Activated CD8-positive, alpha-beta T cell treated with anti-CD3 and anti-CD28 coated beads for 36 hours (primary cell): ENCODE results near the gene PEA15. TPM values are rescaled to one million over a fixed set of nuclear protein-coding genes. Genes with fewer than 3 reads are reported as not detected.

Experiments used
- ATAC-seq: fragments of 200-7000 bp; cut with Tn5 transposase; one replicate; pipeline ENCODE4 v1.10.0; 2021; ENCODE audit warnings: mild to moderate bottlenecking, moderate library complexity
- CTCF ChIA-PET: fragments of 350-600 bp; sonication (Branson Sonifier 250); formaldehyde crosslinking; loops from one replicate; lab custom pipeline; 2021; ENCODE audit warnings: antibody characterized with exemption; lab: Charles Lee
- POLR2A ChIA-PET: fragments of 350-600 bp; sonication (Branson Sonifier 250); formaldehyde crosslinking; loops from one replicate; lab custom pipeline; 2021; ENCODE audit warnings: antibody characterized with exemption; lab: Charles Lee
- DNase-seq: peaks from one replicate; pipeline ENCODE4 v3.0.0-alpha.2; 2020
- H3K27ac Mint-ChIP-seq: one replicate; pipeline ENCODE4 v1.8.0; 2021; ENCODE audit warnings: mild to moderate bottlenecking, mixed read lengths
- H3K27me3 Mint-ChIP-seq: one replicate; pipeline ENCODE4 v1.8.0; 2021; ENCODE audit warnings: mixed read lengths
- H3K36me3 Mint-ChIP-seq: one replicate; pipeline ENCODE4 v1.8.0; 2021; ENCODE audit warnings: low read depth, mixed read lengths
- H3K4me1 Mint-ChIP-seq: one replicate; pipeline ENCODE4 v1.8.0; 2021; ENCODE audit warnings: low read depth, mixed read lengths
- H3K4me3 Mint-ChIP-seq: one replicate; pipeline ENCODE4 v1.8.0; 2021; ENCODE audit warnings: mild to moderate bottlenecking, moderate library complexity, mixed read lengths
- H3K9me3 Mint-ChIP-seq: one replicate; pipeline ENCODE4 v1.8.0; 2021; ENCODE audit warnings: mixed read lengths
- intact Hi-C: fragments of 100-400 bp; cut with micrococcal nuclease; formaldehyde crosslinking; loops from one replicate; pipeline ENCODE4 v1.10.0; 2022
- total RNA-seq, 2 experiments: library from RNA; stranded (reverse); gene quantifications; one replicate each; pipeline ENCODE4 v1.2.3, GENCODE V29; 2021
- TF ChIP-seq, protein P1 (sequence below): fragments of 200-600 bp; IDR thresholded peaks from one replicate; pipeline ENCODE4 v1.8.0; 2022; ENCODE audit warnings: antibody characterized with exemption, mild to moderate bottlenecking

Gene PEA15
- total RNA-seq, 2 experiments from 2014 or later: 31.8 to 34.1 TPM

DNA sequence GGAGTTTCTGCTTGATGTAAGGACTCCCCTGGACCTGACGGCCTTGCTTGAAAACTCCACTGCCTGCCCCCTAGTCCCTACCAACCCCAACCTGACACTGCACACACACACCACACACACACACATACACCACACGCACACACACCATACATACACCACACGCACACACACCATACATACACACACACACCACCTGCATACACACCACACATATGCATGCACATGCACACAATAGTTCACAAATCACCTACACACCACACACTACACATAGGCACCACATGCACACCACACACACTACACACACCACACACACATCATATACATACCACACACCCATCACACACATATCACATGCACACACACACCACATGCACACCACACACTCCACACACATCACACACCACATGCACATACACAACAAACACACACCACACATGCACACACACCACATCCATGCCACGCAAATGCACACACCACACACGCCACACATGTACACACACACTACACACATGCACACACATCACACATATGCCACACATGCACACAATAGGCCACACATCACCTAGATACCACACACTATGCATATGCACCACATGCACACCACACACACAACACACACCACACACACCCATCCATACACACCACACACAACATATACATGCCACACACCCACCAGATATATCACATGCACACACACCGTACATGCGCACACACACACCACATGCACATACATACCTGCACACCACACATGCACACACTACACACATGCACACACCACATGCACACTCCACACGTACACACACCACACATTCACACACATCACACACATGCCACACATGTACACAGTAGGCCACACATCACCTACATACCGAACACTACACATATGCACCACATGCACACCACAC is 11.1 kb upstream of the PEA15 start:
- H3K27me3 Mint-ChIP-seq: peaks cover 2% of the 10 kb centered on the region
- H3K4me3 Mint-ChIP-seq: no peak overlapping the region
- no peaks in the 10 kb centered on the region for H3K4me1 Mint-ChIP-seq
- no peak overlapping the region for H3K27ac Mint-ChIP-seq
- ChIA-PET POLR2A (interaction anchor here (1.1 to 1.2 kb wide), 2 partner anchors 11 to 101 kb away, joined by 3 to 6 read pairs; partner anchors contain the start of gene PEA15), CTCF (interaction anchor here (0.5 to 5.3 kb wide), 57 partner anchors 9 to 269 kb away, joined by 3 to 102 read pairs (median 4); partner anchors contain the start of genes PEA15 and PEX19)
- no peak for ATAC-seq
- DNase-seq: no peak
- H3K9me3 Mint-ChIP-seq: no peaks in the 10 kb centered on the region
- H3K36me3 Mint-ChIP-seq: no peaks in the 10 kb centered on the region
- intact Hi-C loops: loop anchor here (1.0 to 10.0 kb wide), 3 partner anchors 59 to 181 kb away; no protein-coding TSS in a partner anchor
- TF ChIP-seq, protein P1, sequence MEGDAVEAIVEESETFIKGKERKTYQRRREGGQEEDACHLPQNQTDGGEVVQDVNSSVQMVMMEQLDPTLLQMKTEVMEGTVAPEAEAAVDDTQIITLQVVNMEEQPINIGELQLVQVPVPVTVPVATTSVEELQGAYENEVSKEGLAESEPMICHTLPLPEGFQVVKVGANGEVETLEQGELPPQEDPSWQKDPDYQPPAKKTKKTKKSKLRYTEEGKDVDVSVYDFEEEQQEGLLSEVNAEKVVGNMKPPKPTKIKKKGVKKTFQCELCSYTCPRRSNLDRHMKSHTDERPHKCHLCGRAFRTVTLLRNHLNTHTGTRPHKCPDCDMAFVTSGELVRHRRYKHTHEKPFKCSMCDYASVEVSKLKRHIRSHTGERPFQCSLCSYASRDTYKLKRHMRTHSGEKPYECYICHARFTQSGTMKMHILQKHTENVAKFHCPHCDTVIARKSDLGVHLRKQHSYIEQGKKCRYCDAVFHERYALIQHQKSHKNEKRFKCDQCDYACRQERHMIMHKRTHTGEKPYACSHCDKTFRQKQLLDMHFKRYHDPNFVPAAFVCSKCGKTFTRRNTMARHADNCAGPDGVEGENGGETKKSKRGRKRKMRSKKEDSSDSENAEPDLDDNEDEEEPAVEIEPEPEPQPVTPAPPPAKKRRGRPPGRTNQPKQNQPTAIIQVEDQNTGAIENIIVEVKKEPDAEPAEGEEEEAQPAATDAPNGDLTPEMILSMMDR: no peak

DNA sequence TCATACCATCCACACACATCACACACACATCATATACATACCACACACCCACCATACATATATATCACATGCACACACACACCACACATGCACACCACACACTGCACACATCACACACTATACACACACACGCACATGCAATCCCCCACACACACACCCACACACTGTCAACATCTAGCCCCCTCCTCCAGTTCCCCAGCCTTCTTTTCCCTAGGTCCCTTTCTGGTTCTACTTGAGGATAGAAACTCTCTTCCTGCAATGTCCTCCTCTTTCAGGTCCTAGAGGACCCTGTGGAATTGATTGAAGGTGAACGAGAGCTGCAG is 10.5 kb upstream of the PEA15 start:
- H3K27me3 Mint-ChIP-seq: peaks cover 2% of the 10 kb centered on the region
- TF ChIP-seq, protein P1: no peak
- H3K36me3 Mint-ChIP-seq: no peaks in the 10 kb centered on the region
- intact Hi-C loops: loop anchor here (10.0 kb wide), 1 partner anchor 180 kb away; no protein-coding TSS in a partner anchor
- H3K27ac Mint-ChIP-seq: no peak overlapping the region
- DNase-seq: no peak
- ATAC-seq: no peak
- ChIA-PET CTCF (interaction anchor here (1.0 to 1.8 kb wide), 4 partner anchors 13 to 97 kb away, joined by 3 to 16 read pairs (median 4); no protein-coding TSS in a partner anchor), POLR2A (no interaction called here)
- no peak overlapping the region for H3K4me3 Mint-ChIP-seq
- no peaks in the 10 kb centered on the region for H3K9me3 Mint-ChIP-seq
- no peaks in the 10 kb centered on the region for H3K4me1 Mint-ChIP-seq

DNA sequence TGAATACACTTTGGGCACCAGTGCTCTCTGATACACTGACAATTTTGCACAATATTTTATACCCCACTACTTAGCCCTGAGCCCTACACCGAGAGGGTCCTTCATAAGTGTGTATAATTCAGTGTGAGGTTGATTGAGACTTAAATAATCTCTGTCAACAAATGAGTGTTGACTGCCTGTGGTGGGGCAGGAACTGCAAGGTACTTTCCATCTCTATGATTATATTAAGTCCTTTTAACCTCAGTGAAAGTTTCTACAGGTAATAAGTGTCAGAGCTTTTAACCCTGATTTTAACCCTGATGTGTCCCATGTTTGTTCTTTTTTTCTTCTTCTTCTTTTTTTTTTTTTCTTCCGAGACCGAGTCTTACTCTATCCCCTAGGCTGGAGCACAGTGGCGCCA is 9.0 kb upstream of the PEA15 start:
- H3K36me3 Mint-ChIP-seq: no peaks in the 10 kb centered on the region
- ATAC-seq: no peak
- TF ChIP-seq, protein P1: no peak
- CTCF ChIA-PET: interaction anchor here (1.2 to 1.9 kb wide), 3 partner anchors 8 to 110 kb away, joined by 3 to 16 read pairs (median 4); no protein-coding TSS in a partner anchor
- peaks cover 2% of the 10 kb centered on the region for H3K27me3 Mint-ChIP-seq
- H3K4me3 Mint-ChIP-seq: no peak overlapping the region
- H3K4me1 Mint-ChIP-seq: no peaks in the 10 kb centered on the region
- no peak for DNase-seq
- POLR2A ChIA-PET: interaction anchor here (1.9 kb wide), 1 partner anchor 9 kb away, joined by 6 read pairs; the partner anchor contains the start of gene PEA15
- H3K9me3 Mint-ChIP-seq: no peaks in the 10 kb centered on the region
- intact Hi-C loops: loop anchor here (10.0 kb wide), 1 partner anchor 179 kb away; no protein-coding TSS in a partner anchor
- H3K27ac Mint-ChIP-seq: no peak overlapping the region

DNA sequence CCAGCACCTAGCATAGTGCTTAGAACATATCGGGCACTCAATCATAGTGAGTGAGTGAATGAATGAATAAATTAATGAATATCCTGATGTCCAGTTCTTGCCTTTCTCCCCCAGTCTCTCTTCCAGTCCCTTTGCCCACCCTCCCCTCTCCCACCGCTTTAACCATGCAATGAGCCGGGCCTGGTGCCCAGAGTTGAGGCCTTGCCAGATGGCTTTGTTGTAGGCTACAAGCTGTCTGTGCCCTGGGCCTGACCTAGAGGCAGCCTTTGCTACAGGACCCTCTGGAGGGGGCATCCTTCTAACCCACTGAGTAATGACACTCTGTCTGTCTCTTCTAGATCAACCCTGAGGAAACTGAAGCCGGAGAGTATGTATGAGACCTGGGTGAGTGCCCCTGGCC is 8.0 kb upstream of the PEA15 start:
- Mint-ChIP-seq H3K4me3 (no peak overlapping the region), H3K9me3 (no peaks in the 10 kb centered on the region), H3K27ac (no peak overlapping the region), H3K27me3 (peaks cover 2% of the 10 kb centered on the region), H3K36me3 (no peaks in the 10 kb centered on the region), H3K4me1 (no peaks in the 10 kb centered on the region)
- ATAC-seq (no peak), DNase-seq (no peak)
- intact Hi-C loops: loop anchor here (10.0 kb wide), 1 partner anchor 178 kb away; no protein-coding TSS in a partner anchor
- ChIA-PET CTCF (interaction anchor here (2.6 kb wide), 1 partner anchor 94 kb away, joined by 18 read pairs; no protein-coding TSS in a partner anchor), POLR2A (interaction anchor here (0.6 kb wide), 1 partner anchor 11 kb away, joined by 3 read pairs; no protein-coding TSS in a partner anchor)
- TF ChIP-seq, protein P1: no peak
